Activated naive CD4-positive, alpha-beta T cell treated with anti-CD3 and anti-CD28 coated beads, Interleukin-2, amount 50 U/mL, for 72 hours (primary cell): ENCODE results near the gene STRADB. TPM values are rescaled to one million over a fixed set of nuclear protein-coding genes. Genes with fewer than 3 reads are reported as not detected.
"Not testable (repeated sequence)": the region's sequence is repeated elsewhere in the genome, so short reads cannot be mapped to it uniquely, and the experiment has no call there.

Experiments used
- ATAC-seq, 2 donors: fragments of 150-1000 bp; cut with Tn5 transposase; 2 replicates each; pipeline ENCODE4 v1.10.0; 2021; ENCODE audit warnings: mild to moderate bottlenecking in 2 of 2, moderate library complexity in 2 of 2
- DNase-seq, 2 donors: peaks; one replicate each; pipeline ENCODE4 v3.0.0; 2021 to 2022; ENCODE audit warnings: low spot score in 2 of 2
- H3K27ac Mint-ChIP-seq, 2 donors: one replicate each; pipeline ENCODE4 v1.8.0; 2022; ENCODE audit warnings: mild to moderate bottlenecking in 2 of 2, mixed read lengths in 2 of 2
- H3K36me3 Mint-ChIP-seq, 2 donors: one replicate each; pipeline ENCODE4 v1.8.0; 2022; ENCODE audit warnings: mixed read lengths in 2 of 2
- H3K9me3 Mint-ChIP-seq, 2 donors: one replicate each; pipeline ENCODE4 v1.8.0; 2022; ENCODE audit warnings: mixed read lengths in 2 of 2
- total RNA-seq, 2 donors: library from RNA; stranded (reverse); gene quantifications; one replicate each; pipeline ENCODE4 v1.2.3, GENCODE V29; 2022

STRADB gene
- total RNA-seq, 2 donors from 2014 or later, result 12.6 to 21.2 TPM

DNA sequence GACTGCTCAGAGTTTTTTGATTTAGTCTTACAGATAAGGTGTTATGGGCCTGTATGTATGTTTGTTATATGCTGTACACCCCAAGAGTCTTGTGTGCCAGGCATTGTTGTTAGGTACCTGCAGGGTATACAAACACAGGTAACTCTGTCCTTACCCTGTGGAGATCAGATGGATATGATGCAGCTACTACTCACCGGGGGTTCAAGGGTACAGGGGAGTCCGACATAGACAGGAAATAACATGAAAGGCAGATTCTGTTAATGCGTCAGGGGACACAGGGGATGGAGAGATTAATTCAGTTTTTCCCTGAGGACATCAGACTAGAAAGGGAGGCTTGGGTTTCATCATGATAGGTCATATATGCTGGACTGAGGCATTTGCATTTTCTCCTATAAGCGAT, 31.6 kb upstream of the STRADB start:
- Mint-ChIP-seq H3K27ac (peak overlapping the region in 1 of 2 donors; percentile 85), H3K36me3 (peaks cover 0 to 5% of the 10 kb centered on the region in 2 donors), H3K9me3 (no peaks in the 10 kb centered on the region)
- DNase-seq, result no peak
- ATAC-seq, result peak; percentile 59 to 61

DNA sequence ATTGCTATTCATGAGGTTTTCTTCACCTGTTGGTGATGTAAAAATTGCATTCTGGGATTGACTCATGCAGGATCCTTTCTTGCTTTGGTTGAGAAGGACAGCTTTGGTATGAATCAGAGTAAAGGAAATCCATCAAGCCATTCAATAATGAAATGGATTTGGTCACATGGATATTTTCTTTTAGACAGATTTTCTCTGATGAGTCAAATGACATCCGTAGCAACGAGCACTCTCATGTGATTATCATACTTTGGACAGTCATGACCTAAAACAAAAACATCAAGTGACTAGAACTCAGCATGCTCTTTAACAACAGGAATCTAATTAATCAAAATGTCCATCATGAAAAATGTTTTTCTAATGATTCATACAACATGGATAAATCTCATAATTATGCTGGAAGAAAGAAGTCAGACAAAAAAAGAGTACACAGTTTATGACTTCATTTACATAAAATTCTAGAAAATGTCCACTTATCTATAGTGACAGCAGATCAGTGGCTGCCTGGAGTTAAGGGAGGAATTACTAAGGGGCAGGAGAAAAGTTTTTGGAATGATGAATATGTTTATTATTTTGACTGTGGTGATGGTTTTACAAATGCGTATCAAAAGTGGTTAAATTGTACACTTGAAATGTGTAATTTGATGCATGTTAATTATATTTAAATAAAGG, 31.0 kb upstream of the STRADB start:
- Mint-ChIP-seq H3K9me3 (no peaks in the 10 kb centered on the region), H3K27ac (peak overlapping the region in 1 of 2 donors; percentile 81), H3K36me3 (peaks cover 0 to 5% of the 10 kb centered on the region in 2 donors)
- DNase-seq (no peak), ATAC-seq (peak; percentile 71 to 76)

DNA sequence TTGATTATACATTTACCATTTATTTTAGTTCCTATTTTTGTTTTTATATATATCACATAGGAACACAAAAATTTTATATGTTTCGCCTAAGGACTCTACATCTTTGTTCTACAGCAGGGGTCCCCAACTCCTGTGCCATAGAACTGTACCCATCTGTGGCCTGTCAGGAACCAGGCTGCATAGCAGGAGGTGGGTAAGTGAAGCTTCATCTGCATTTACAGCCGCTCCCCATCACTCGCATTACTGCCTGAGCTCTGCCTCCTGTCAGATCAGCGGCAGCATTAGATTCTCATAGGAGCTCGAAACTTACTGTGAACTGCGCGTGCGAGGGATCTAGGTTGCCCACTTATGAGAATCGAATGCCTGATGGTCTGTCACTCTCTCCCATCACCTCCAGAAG, 25.6 kb upstream of the STRADB start:
- ATAC-seq, result no peak
- H3K27ac Mint-ChIP-seq, result no peak overlapping the region

DNA sequence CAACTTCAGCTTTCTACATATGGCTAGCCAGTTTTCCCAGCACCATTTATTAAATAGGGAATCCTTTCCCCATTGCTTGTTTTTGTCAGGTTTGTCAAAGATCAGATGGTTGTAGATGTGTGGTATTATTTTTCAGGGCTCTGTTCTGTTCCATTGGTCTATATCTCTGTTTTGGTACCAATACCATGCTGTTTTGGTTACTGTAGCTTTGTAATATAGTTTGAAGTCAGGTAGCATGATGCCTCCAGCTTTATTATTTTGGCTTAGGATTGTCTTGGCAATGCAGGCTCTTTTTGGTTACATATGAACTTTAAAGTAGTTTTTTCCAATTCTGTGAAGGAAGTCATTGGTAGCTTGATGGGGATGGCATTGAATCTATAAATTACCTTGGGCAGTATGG, 23.2 kb upstream of the STRADB start:
- DNase-seq, H3K27ac Mint-ChIP-seq, ATAC-seq: not testable (repeated sequence)
- H3K36me3 Mint-ChIP-seq, result peaks cover 0 to 39% of the 10 kb centered on the region in 2 donors
- peaks cover 0 to 17% of the 10 kb centered on the region in 2 donors for H3K9me3 Mint-ChIP-seq

More for the DNA sequence above, 25.6 kb upstream of the STRADB start:
- DNase-seq, result no peak
- peaks cover 0 to 10% of the 10 kb centered on the region in 2 donors for H3K9me3 Mint-ChIP-seq
- peaks cover 0 to 32% of the 10 kb centered on the region in 2 donors for H3K36me3 Mint-ChIP-seq

DNA sequence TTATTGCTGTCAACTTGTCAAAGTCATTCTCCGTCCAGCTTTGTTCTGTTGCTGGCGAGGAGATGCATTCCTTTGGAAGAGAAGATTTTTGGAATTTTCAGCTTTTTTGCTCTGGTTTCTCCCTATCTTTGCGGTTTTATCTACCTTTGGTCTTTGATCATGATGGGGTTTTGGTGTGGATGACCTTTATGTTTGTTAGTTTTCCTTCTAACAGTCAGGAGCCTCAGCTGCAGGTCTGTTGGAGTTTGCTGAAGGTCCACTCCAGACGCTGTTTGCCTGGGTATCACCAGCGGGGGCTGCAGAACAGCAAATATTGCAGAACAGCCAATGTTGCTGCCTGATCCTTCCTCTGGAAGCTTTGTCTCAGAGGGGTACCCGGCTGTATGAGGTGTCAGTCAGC, 21.7 kb upstream of the STRADB start:
- Mint-ChIP-seq H3K36me3 (peaks cover 0 to 39% of the 10 kb centered on the region in 2 donors), H3K9me3 (peaks cover 0 to 17% of the 10 kb centered on the region in 2 donors)
- not testable (repeated sequence) for ATAC-seq, DNase-seq, H3K27ac Mint-ChIP-seq

DNA sequence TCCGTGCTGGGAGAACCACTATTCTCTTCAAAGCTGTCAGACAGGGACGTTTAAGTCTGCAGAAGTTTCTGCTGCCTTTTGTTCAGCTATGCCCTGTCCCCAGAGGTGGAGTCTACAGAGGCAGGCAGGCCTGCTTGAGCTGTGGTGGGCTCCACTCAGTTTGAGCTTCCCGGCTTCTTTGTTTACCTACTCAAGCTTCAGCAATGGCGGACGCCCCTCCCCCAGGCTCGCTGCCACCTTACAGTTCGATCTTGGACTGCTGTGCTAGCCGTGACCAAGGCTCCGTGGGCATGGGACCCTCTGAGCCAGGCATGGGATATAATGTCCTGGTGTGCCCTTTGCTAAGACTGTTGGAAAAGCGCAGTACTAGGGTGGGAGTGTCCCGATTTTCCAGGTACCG, 21.2 kb upstream of the STRADB start:
- Mint-ChIP-seq H3K27ac (peak overlapping the region in 1 of 2 donors; percentile 90), H3K36me3 (peaks cover 0 to 39% of the 10 kb centered on the region in 2 donors), H3K9me3 (peaks cover 0 to 17% of the 10 kb centered on the region in 2 donors)
- ATAC-seq, DNase-seq: not testable (repeated sequence)

DNA sequence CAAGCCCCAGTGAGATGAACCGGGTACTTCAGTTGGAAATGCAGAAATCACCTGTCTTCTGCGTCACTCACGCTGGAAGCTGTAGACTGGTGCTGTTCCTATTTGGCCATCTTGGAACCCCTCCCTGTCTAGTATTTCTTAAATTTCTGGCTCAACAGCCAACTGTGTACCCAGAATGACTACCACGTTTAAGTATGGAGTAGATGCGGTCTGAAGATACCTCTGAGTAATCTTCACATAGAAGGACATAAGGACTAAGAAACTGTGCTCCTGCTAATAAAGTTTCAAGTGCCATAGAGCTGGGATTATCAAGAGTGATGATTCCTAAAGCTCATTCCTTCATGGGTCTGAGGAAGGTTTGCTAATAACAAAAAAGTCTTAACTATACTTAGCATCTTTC, 20.7 kb upstream of the STRADB start:
- peak overlapping the region in 1 of 2 donors; percentile 90 for H3K27ac Mint-ChIP-seq
- no peak for ATAC-seq

DNA sequence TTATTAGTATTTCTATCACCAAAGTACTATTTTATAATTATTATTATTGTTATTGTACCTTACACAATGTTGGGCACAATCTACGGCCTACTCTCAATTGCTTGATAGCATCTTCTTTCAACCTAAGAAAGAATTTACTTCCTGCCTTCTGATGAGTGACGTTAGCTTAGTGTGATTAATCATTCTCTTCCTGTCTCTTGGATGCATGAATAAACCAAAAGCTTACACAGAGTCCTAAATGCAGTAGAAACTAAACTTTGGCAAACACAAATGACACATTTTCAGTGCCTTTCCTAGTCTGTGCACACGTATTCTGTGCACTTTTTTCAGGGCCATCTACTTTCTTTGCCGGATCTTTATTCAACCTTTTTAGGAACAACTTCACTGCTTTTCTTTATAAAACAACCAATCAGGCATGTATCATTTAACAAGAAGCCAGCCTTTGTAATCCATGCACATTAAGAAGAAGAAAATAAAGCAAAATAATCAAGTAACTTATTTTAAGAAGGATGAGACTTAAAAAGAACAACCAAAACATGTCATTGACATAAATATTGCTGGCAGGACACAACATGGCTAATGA, 19.4 kb upstream of the STRADB start:
- ATAC-seq (peak; percentile 99 to 100), DNase-seq (no peak)
- Mint-ChIP-seq H3K27ac (peak overlapping the region; percentile 61 to 90), H3K36me3 (peaks cover 0 to 39% of the 10 kb centered on the region in 2 donors), H3K9me3 (peaks cover 0 to 17% of the 10 kb centered on the region in 2 donors)

More for the DNA sequence above, 20.7 kb upstream of the STRADB start:
- peaks cover 0 to 39% of the 10 kb centered on the region in 2 donors for H3K36me3 Mint-ChIP-seq
- DNase-seq, result no peak
- H3K9me3 Mint-ChIP-seq, result peaks cover 0 to 17% of the 10 kb centered on the region in 2 donors

DNA sequence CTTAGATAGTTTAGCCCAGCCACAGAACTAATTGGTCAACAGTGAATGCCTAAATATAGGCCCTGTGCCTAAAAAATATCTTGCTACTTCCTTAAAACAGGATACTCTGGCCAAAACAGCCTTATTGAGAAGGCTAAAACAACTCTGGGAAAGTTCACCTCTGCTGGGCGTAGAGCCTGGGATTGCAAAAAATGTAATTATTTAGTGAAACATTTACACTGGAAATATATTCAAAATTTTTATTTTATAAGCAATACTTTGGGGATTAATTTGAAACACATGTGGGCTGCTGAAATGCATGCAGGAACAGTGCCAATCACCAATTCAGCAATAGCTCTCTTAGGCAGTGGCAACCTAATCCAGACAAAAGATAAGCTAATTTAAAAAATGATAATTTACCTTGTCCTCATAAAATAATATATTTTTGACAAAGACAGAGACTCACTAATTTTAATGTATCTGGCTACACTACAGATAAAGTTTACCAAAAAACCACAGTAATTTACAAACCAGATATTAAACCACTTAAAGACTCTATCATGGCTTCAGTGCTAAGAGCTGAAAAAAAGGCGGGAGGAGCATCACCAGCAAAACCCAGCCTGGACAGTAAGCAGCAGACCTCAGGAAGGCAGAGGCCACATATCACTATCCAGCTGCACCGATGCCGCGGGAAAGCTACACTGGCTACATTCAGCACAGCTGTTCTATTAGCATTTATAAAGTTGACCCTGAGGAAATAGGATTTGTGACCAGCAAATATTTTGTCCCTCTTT, 18.7 kb upstream of the STRADB start:
- ATAC-seq, result no peak
- H3K36me3 Mint-ChIP-seq, result peaks cover 0 to 37% of the 10 kb centered on the region in 2 donors
- H3K27ac Mint-ChIP-seq, result peak overlapping the region; percentile 61 to 90
- H3K9me3 Mint-ChIP-seq, result peaks cover 0 to 17% of the 10 kb centered on the region in 2 donors
- DNase-seq, result no peak

DNA sequence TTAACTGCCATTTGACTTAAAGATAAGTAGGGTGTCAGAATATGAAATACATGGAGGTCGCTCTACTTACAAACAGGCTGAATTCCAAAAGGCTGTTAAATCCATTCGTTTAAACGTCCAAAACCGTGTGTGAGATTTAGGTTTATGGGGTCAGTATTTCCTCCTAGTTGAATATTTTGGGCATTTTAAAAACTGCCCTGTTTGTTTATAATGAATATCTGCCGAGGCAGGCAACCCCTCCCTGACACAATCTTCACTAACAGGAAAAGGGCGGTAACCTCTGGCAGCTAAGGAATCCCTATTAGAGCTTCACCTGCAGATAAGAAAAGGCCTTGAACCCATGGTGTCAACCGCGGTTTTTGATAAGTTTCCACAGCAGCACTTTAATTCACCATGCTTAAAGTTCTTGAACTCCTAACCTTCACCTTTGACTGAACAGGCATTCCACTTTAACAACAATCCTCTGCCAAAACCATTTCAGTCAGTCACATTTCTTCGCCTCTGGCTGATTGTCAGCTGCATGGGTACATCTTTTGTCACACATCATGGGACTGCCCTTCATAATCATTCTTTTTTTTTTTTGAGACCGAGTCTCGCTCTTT, 18.0 kb upstream of the STRADB start:
- H3K36me3 Mint-ChIP-seq, result peaks cover 0 to 30% of the 10 kb centered on the region in 2 donors
- H3K9me3 Mint-ChIP-seq, result peaks cover 0 to 17% of the 10 kb centered on the region in 2 donors
- no peak for DNase-seq
- H3K27ac Mint-ChIP-seq, result peak overlapping the region; percentile 75
- ATAC-seq, result no peak

DNA sequence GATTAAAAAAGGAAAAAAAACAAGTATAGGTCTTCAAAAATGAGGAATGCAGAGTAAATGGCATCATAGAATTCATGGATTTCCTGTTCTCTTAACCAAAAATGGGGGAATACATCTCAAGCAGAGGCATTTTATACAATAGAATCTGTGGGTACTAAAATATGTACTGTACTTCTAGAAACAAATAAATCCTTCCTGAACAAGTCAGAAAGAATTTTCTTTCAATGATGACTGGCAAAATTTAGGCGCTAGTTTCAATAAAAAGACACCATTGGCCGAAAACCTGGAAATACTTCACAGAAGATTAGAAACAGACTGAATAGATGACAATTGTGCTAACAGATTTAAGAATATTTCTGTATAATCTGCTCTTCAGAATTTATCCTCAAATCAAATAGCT, 15.4 kb upstream of the STRADB start:
- Mint-ChIP-seq H3K36me3 (peaks cover 0 to 21% of the 10 kb centered on the region in 2 donors), H3K9me3 (peaks cover 0 to 5% of the 10 kb centered on the region in 2 donors), H3K27ac (no peak overlapping the region)
- DNase-seq (no peak), ATAC-seq (no peak)

DNA sequence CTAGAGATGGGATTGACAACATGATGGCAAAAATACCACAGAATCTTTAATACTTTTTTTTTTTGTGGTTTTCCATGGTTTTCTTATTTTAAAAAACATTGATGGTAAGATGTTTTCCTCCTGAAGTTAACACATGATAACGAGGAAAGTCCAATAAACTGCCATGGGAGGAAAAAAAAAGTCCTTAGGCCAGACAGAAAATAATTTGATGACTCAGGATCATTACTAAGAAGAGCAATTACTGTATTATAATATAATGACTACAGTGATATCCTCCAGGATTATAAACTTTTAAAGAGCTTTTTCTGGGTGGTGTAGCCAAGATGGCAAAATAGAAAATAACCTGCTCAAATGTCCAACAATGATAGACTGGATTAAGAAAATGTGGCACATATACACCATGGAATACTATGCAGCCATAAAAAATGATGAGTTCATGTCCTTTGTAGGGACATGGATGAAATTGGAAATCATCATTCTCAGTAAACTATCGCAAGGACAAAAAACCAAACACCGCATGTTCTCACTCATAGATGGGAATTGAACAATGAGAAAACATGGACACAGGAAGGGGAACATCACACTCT, 12.1 kb upstream of the STRADB start:
- not testable (repeated sequence) for H3K9me3 Mint-ChIP-seq

DNA sequence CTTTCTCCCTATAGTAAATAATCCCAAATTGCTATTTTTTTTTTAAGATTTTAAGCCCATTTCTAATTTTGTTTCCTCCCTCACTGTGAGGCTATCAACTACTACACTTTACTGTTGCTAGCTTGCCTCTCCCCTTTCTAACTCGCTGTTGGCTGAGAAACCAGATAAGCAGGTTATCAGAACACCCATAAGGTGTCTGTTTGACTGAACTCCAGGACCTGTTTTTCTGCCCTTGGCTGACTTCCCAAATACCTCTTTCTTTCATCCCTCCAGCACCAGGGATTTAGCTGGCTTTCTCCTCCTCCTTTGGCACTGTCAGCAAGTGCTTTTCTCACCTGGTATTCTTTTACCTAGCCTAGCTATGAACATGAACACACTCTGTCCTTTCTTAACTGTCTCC, 11.4 kb upstream of the STRADB start:
- no peak for DNase-seq
- H3K27ac Mint-ChIP-seq, result peak overlapping the region in 1 of 2 donors; percentile 42
- ATAC-seq, result no peak
- peaks cover 0 to 15% of the 10 kb centered on the region in 2 donors for H3K36me3 Mint-ChIP-seq
- H3K9me3 Mint-ChIP-seq, result no peaks in the 10 kb centered on the region

More for the DNA sequence above, 12.1 kb upstream of the STRADB start:
- H3K27ac Mint-ChIP-seq, DNase-seq, ATAC-seq: not testable (repeated sequence)
- peaks cover 0 to 15% of the 10 kb centered on the region in 2 donors for H3K36me3 Mint-ChIP-seq

DNA sequence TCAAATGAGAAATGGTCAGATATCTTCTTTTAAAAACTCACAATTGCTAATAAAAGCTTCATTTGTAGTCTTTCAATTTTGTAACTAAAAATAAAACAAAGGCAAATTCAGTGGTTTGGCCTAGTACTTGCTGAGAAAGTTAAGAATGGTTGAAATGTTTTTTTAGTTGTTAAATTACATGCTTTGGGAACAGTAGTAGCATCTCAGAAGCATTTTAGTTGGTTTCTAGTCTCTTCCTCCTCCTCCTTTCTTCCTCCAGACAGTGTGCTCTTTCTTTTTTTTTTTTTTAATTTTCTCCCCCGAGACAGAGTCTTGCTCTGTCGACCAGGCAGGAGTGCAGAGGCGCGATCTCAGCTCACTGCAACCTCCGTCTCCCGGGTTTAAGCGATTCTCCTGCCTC, 10.1 kb upstream of the STRADB start:
- no peaks in the 10 kb centered on the region for H3K9me3 Mint-ChIP-seq
- H3K27ac Mint-ChIP-seq, result no peak overlapping the region
- DNase-seq (no peak), ATAC-seq (no peak)
- peaks cover 0 to 15% of the 10 kb centered on the region in 2 donors for H3K36me3 Mint-ChIP-seq

DNA sequence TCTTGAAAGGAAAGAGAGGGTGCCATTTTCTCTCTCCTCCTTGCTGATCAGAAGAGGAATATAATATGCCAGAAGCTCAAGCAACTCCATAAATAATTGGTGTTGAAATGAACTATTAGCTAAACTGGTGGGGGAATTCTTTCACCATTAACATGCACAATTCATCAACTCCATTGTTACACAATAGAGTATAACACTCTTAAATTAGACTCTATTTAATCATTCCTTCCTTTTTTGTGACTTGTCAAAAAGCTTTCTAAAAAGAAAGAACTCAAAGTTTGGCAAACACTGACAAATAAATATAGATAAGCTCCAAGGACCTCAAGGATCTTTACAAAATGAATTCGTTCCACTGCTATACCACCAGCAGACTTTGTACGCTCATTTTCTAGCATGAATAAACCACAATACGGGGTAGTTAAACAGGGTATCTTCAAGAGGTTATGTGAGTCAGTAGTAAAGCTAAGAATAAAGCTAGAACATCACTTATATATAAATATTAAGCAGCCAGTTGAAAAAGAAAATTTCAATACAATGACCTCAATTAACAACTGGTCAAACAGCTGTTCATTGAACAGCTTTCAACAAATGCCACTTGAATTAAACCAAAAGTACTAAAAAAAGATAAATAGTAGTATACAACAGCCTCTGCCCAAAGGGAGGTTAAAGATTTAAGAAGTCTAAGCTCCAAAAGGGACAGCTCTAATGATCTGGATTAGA, 6.6 kb upstream of the STRADB start:
- H3K9me3 Mint-ChIP-seq, result no peaks in the 10 kb centered on the region
- peaks cover 0 to 19% of the 10 kb centered on the region in 2 donors for H3K36me3 Mint-ChIP-seq
- ATAC-seq (no peak), DNase-seq (no peak)
- H3K27ac Mint-ChIP-seq, result no peak overlapping the region

DNA sequence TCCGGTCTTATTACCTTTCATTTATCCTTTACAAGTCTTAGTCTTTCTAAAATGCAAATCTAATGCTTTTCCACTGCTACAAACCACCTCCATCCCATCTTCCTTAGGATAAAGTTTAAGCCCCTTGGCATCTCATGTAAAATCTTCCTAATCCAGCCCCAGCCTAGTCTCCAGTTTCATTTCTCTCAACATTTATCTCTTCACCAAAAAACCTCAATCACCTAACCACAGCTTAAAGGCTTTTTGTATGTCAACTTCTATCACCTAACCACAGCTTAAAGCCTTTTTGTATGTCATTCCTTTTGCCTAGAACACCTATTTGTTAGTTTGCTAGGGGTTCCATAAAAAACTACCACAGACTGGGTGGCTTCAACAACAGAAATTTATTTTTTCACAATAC, 4.5 kb upstream of the STRADB start:
- Mint-ChIP-seq H3K27ac (peak overlapping the region in 1 of 2 donors; percentile 82), H3K36me3 (peaks cover 6 to 18% of the 10 kb centered on the region in 2 donors), H3K9me3 (no peaks in the 10 kb centered on the region)
- no peak for DNase-seq
- ATAC-seq, result no peak
